ENCODE results near the gene PIK3R6.

PIK3R6 gene

GRCh38 chr17:8893621-8894201 is 26.2 kb upstream of the PIK3R6 start:
- no peak for DNase-seq

GRCh38 chr17:8893059-8893458 is 25.6 kb upstream of the PIK3R6 start:
- DNase-seq, result no peak

GRCh38 chr17:8892338-8892690 is 24.8 kb upstream of the PIK3R6 start:
- no peak for DNase-seq

GRCh38 chr17:8890671-8891070 is 23.2 kb upstream of the PIK3R6 start:
- no peak for DNase-seq

GRCh38 chr17:8889458-8890210 is 22.2 kb upstream of the PIK3R6 start:
- DNase-seq, result no peak

GRCh38 chr17:8888704-8889302 is 21.3 kb upstream of the PIK3R6 start:
- no peak for DNase-seq

- DNase-seq, result no peak
Measured at GRCh38 chr17:8887834-8888703, 20.6 kb upstream of the PIK3R6 start.

- DNase-seq, result no peak
Measured at GRCh38 chr17:8887301-8887700, 19.8 kb upstream of the PIK3R6 start.

- no peak for DNase-seq
Measured at GRCh38 chr17:8885967-8886684, 18.7 kb upstream of the PIK3R6 start.

- DNase-seq, result peak; percentile 34
Measured at GRCh38 chr17:8885163-8885966, 17.9 kb upstream of the PIK3R6 start.

GRCh38 chr17:8884336-8884990 is 17.0 kb upstream of the PIK3R6 start:
- no peak for DNase-seq

- no peak for DNase-seq
Measured at GRCh38 chr17:8883353-8883752, 15.9 kb upstream of the PIK3R6 start.

GRCh38 chr17:8881606-8882005 is 14.1 kb upstream of the PIK3R6 start:
- no peak for DNase-seq

GRCh38 chr17:8880466-8880865 is 13.0 kb upstream of the PIK3R6 start:
- DNase-seq, result no peak

GRCh38 chr17:8879410-8879809 is 11.9 kb upstream of the PIK3R6 start:
- DNase-seq, result no peak

- no peak for DNase-seq
Measured at GRCh38 chr17:8877984-8878383, 10.5 kb upstream of the PIK3R6 start.

- no peak for DNase-seq
Measured at GRCh38 chr17:8875957-8876356, 8.5 kb upstream of the PIK3R6 start.

- no peak for DNase-seq
Measured at GRCh38 chr17:8875436-8875835, 8.0 kb upstream of the PIK3R6 start.

GRCh38 chr17:8873801-8874715 is 6.6 kb upstream of the PIK3R6 start:
- DNase-seq, result no peak

Data from activated effector memory CD4-positive, alpha-beta T cell treated with Interleukin-2 at 50 U/mL for 16 hours (primary cell).